Smooth muscle cell (in vitro differentiated cells): Measurements from ENCODE around the gene ADGRD1. TPM values are rescaled to one million over a fixed set of nuclear protein-coding genes. Genes with fewer than 3 reads are reported as not detected.

Experiments used
- DNase-seq: peaks from one replicate; lab custom pipeline; 2025; ENCODE audit not compliant: unreplicated experiment; lab: John Stamatoyannopoulos, UW
- H2AFZ ChIP-seq: fragments of 200-600 bp; sonication (generic); 2 replicates; pipeline ENCODE4 v1.6.0; 2016; ENCODE audit warnings: antibody characterized with exemption, low read depth, mild to moderate bottlenecking
- H3F3A ChIP-seq: fragments of 200-600 bp; sonication (generic); 2 replicates; pipeline ENCODE4 v1.6.0; 2017; ENCODE audit warnings: antibody characterized with exemption, low read depth
- H3K27ac ChIP-seq: fragments of 200-600 bp; sonication (generic); 2 replicates; pipeline ENCODE4 v1.5.1; 2016; ENCODE audit warnings: low read depth, mild to moderate bottlenecking
- H3K27me3 ChIP-seq: fragments of 200-600 bp; sonication (generic); 2 replicates; pipeline ENCODE4 v1.6.1; 2016; ENCODE audit warnings: low read depth, mild to moderate bottlenecking
- H3K36me3 ChIP-seq: fragments of 200-600 bp; sonication (generic); 2 replicates; pipeline ENCODE4 v1.5.1; 2016; ENCODE audit warnings: low read depth
- H3K4me1 ChIP-seq: fragments of 200-600 bp; sonication (generic); 2 replicates; pipeline ENCODE4 v1.5.1; 2016; ENCODE audit warnings: low read depth
- H3K4me2 ChIP-seq: fragments of 200-600 bp; sonication (generic); 2 replicates; pipeline ENCODE4 v1.6.0; 2016; ENCODE audit warnings: mild to moderate bottlenecking
- H3K4me3 ChIP-seq: fragments of 200-600 bp; sonication (generic); 2 replicates; pipeline ENCODE4 v1.5.1; 2016; ENCODE audit warnings: mild to moderate bottlenecking
- H3K79me2 ChIP-seq: fragments of 200-600 bp; sonication (generic); 2 replicates; pipeline ENCODE4 v1.6.0; 2016; ENCODE audit warnings: low read depth, mild to moderate bottlenecking
- H3K9ac ChIP-seq: fragments of 200-600 bp; sonication (generic); 2 replicates; pipeline ENCODE4 v1.6.0; 2016; ENCODE audit warnings: low read depth
- H3K9me3 ChIP-seq: fragments of 200-600 bp; sonication (generic); replicated peaks from 2 replicates; pipeline ENCODE4 v1.5.1; 2016; ENCODE audit warnings: low read depth
- H4K20me1 ChIP-seq: fragments of 200-600 bp; sonication (generic); 2 replicates; pipeline ENCODE4 v1.6.0; 2016; ENCODE audit warnings: low read depth
- CTCF ChIP-seq: fragments of 200-600 bp; sonication (generic); IDR thresholded peaks from 2 replicates; pipeline ENCODE4 v1.5.1; 2017; ENCODE audit warnings: borderline replicate concordance, mild to moderate bottlenecking, antibody characterized with exemption; ENCODE audit not compliant: insufficient read depth, poor library complexity, severe bottlenecking
- WGBS: methylation state at CpG from one replicate; pipeline ENCODE4 v1.1.7; 2016; ENCODE audit warnings: low lambda C conversion rate; 5-methylcytosine and 5-hydroxymethylcytosine counted together
- polyA plus RNA-seq: library from polyadenylated mRNA; unstranded; fragments of >200 nt; fragmentation: Nextera tagmentation; extraction: Ambion mirVana; gene quantifications from 2 replicates; pipeline ENCODE4 v1.2.1, GENCODE V29; 2016
- total RNA-seq: library from RNA; depleted of rRNA; stranded (reverse); fragments of >200 nt; gene quantifications from 2 replicates; pipeline ENCODE4 v1.2.3, GENCODE V29; 2014

The ADGRD1 gene
- total and polyA plus RNA-seq, 2 experiments from 2014 or later = 0.14 TPM; not detected in 1

- H3F3A ChIP-seq = no peaks in the 10 kb centered on the region
- H3K4me2 ChIP-seq = no peak overlapping the region
- no peaks in the 10 kb centered on the region for H3K36me3 ChIP-seq
- DNase-seq = no peak
- no peak overlapping the region for H3K27ac ChIP-seq
- H2AFZ ChIP-seq = no peak overlapping the region
- no peak overlapping the region for H3K9ac ChIP-seq
- H3K27me3 ChIP-seq = no peaks in the 10 kb centered on the region
- no peak for TF ChIP-seq CTCF
- no peaks in the 10 kb centered on the region for H3K79me2 ChIP-seq
- no peaks in the 10 kb centered on the region for H4K20me1 ChIP-seq
- H3K4me3 ChIP-seq = no peak overlapping the region
- no peaks in the 10 kb centered on the region for H3K4me1 ChIP-seq
- H3K9me3 ChIP-seq = no peaks in the 10 kb centered on the region
- WGBS = 91% methylated on average over 14 of the region's 14 CpGs
These were observed 136.8 kb downstream of the ADGRD1 start for GRCh38 chr12:131090274-131091210.

DNA sequence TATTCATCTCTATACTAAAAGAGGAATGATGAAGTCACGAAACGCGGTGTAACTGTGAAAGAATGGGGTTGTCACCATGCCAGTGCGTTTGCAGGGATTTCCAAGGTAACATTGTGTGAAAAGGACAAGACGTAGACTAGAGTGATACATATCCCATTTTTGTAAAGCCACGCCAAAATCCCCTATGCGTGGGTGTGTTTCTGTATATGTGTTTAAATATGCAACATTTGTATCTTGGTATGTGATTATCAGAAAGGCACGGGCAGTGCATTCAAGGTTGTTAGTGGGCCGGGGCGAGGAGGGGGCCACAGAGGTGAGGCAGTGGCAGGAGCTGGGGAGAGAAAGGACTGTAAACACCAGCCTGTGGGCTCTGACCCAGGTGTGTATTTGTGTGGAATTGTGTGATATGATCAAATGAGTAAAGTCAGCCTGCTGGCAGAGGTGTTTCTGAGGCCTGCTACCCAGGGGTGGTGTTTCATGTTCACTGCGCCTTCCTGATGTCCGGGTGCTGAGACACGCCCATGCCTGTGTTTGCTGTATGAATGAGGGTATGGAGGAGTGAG, 137.8 kb downstream of the ADGRD1 start:
- H3K36me3 ChIP-seq = no peaks in the 10 kb centered on the region
- H3K27me3 ChIP-seq = no peaks in the 10 kb centered on the region
- no peak overlapping the region for H3K9ac ChIP-seq
- no peaks in the 10 kb centered on the region for H3F3A ChIP-seq
- H3K9me3 ChIP-seq = no peaks in the 10 kb centered on the region
- H3K4me2 ChIP-seq = no peak overlapping the region
- H3K4me1 ChIP-seq = no peaks in the 10 kb centered on the region
- 92% methylated on average over 13 of the region's 13 CpGs for WGBS
- H2AFZ ChIP-seq = no peak overlapping the region
- H3K27ac ChIP-seq = no peak overlapping the region
- no peak for TF ChIP-seq CTCF
- H3K79me2 ChIP-seq = no peaks in the 10 kb centered on the region
- H3K4me3 ChIP-seq = no peak overlapping the region
- DNase-seq = no peak
- no peaks in the 10 kb centered on the region for H4K20me1 ChIP-seq

DNA sequence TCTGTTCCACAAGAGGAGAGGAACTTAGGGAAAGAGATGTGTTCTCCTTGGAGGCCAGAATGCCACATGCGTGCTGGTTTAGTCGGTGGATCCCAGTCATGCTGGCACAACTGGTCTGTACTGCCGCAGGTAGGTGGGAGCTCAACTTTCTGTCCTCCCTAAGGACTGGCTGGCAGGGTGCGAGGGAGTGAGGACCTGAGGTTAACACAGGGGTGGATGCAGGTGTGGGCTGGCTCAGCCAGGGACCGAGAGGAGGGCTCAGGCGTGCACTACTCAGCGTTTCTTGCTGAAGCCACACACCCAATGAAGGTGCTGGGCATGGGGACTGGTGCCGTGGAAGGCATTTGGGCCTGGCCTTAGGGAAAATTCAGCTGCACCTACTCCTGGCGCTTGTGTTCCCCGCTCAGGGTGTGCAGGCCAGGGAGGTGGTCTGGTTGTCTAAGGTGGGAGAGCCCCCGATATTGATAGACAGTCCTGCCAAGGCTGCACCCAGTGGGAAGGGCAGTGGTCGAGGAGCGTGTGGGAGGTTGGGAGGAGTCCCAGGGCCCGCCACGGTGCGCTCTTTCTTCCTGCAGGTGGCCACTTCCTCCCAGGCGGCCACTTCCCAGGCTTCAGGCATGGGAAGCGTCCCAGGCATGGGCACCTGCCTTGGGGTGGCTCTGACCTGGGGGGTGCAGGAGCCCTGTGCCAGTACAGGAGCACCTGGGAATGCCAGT, 138.4 kb downstream of the ADGRD1 start:
- DNase-seq = no peak
- no peak overlapping the region for H3K4me2 ChIP-seq
- 84% methylated on average over 18 of the region's 18 CpGs for WGBS

More for the DNA sequence above, 138.4 kb downstream of the ADGRD1 start:
- Histone ChIP-seq H3K9me3 (no peaks in the 10 kb centered on the region), H3F3A (no peaks in the 10 kb centered on the region), H3K9ac (no peak overlapping the region), H4K20me1 (no peaks in the 10 kb centered on the region), H3K36me3 (no peaks in the 10 kb centered on the region), H3K4me3 (no peak overlapping the region), H3K4me1 (no peaks in the 10 kb centered on the region), H3K27me3 (no peaks in the 10 kb centered on the region), H2AFZ (no peak overlapping the region), H3K79me2 (no peaks in the 10 kb centered on the region), H3K27ac (no peak overlapping the region)
- TF ChIP-seq CTCF = no peak
